ENCODE results near the gene PBX1. TPM values are rescaled to one million over a fixed set of nuclear protein-coding genes. Genes with fewer than 3 reads are reported as not detected.

Gene PBX1
- total RNA-seq, 2 donors from 2014 or later = 55.4 to 56.2 TPM

GRCh38 chr1:164605254-164606091 lies 46.5 kb downstream of the PBX1 start:
- no peak for ATAC-seq
- DNase-seq = no peak
- intact Hi-C loops (cut with DNase I, micrococcal nuclease) = no loop called here

GRCh38 chr1:164607351-164607750 lies 48.4 kb downstream of the PBX1 start:
- intact Hi-C loops (cut with DNase I, micrococcal nuclease) = no loop called here
- ATAC-seq = no peak
- DNase-seq = no peak

GRCh38 chr1:164608651-164609057 lies 49.7 kb downstream of the PBX1 start:
- intact Hi-C loops (cut with DNase I, micrococcal nuclease) = no loop called here
- no peak for DNase-seq
- no peak for ATAC-seq

GRCh38 chr1:164609089-164609488 lies 50.1 kb downstream of the PBX1 start:
- DNase-seq (no peak), ATAC-seq (no peak)
- intact Hi-C loops (cut with DNase I, micrococcal nuclease) = no loop called here

GRCh38 chr1:164610538-164611222 lies 51.7 kb downstream of the PBX1 start:
- intact Hi-C loops (cut with DNase I, micrococcal nuclease) = no loop called here
- DNase-seq = no peak
- no peak for ATAC-seq

- ATAC-seq = peak; percentile 84
- intact Hi-C loops (cut with DNase I, micrococcal nuclease) = no loop called here
- DNase-seq = peak; percentile 78
Measured at GRCh38 chr1:164611754-164612642, 53.0 kb downstream of the PBX1 start.

- intact Hi-C loops (cut with DNase I, micrococcal nuclease) = no loop called here
- ATAC-seq = peak; percentile 85
- DNase-seq = peak in 1 of 2 donors; percentile 66
Measured at GRCh38 chr1:164613176-164613575, 54.2 kb downstream of the PBX1 start.

- ATAC-seq (no peak), DNase-seq (no peak)
- intact Hi-C loops (cut with DNase I, micrococcal nuclease) = no loop called here
Measured at GRCh38 chr1:164614316-164614715, 55.3 kb downstream of the PBX1 start.

GRCh38 chr1:164617377-164618201 lies 58.6 kb downstream of the PBX1 start:
- ATAC-seq (peak; percentile 40), DNase-seq (peak; percentile 35 to 54)
- intact Hi-C loops (cut with DNase I, micrococcal nuclease) = no loop called here

GRCh38 chr1:164618202-164618564 lies 59.2 kb downstream of the PBX1 start:
- ATAC-seq = no peak
- DNase-seq = no peak
- intact Hi-C loops (cut with DNase I, micrococcal nuclease) = no loop called here

- peak; percentile 37 for ATAC-seq
- no peak for DNase-seq
- intact Hi-C loops (cut with DNase I, micrococcal nuclease) = no loop called here
Measured at GRCh38 chr1:164619006-164619784, 60.2 kb downstream of the PBX1 start.

GRCh38 chr1:164622068-164622845 lies 63.3 kb downstream of the PBX1 start:
- no peak for DNase-seq
- no peak for ATAC-seq
- intact Hi-C loops (cut with DNase I, micrococcal nuclease) = no loop called here

GRCh38 chr1:164623805-164624204 lies 64.8 kb downstream of the PBX1 start:
- intact Hi-C loops (cut with DNase I, micrococcal nuclease) = no loop called here
- ATAC-seq (peak; percentile 41), DNase-seq (no peak)

- no peak for ATAC-seq
- DNase-seq = no peak
- intact Hi-C loops (cut with DNase I, micrococcal nuclease) = no loop called here
Measured at GRCh38 chr1:164624400-164624799, 65.4 kb downstream of the PBX1 start.

GRCh38 chr1:164625004-164625617 lies 66.1 kb downstream of the PBX1 start:
- intact Hi-C loops (cut with DNase I, micrococcal nuclease) = no loop called here
- no peak for DNase-seq
- ATAC-seq = no peak

- ATAC-seq = no peak
- DNase-seq = no peak
- intact Hi-C loops (cut with DNase I, micrococcal nuclease) = no loop called here
Measured at GRCh38 chr1:164628772-164629171, 69.8 kb downstream of the PBX1 start.

GRCh38 chr1:164629971-164630370 lies 71.0 kb downstream of the PBX1 start:
- no peak for DNase-seq
- intact Hi-C loops (cut with DNase I, micrococcal nuclease) = no loop called here
- no peak for ATAC-seq

Data from left colon (tissue), 2 donors.